NT2/D1 (cell line): Measurements from ENCODE around the gene MRPL32.

ENCODE experiments used
- SUZ12 ChIP-seq: IDR thresholded peaks from 2 replicates; pipeline ENCODE4 v1.6.1; 2011; ENCODE audit not compliant: insufficient read length, insufficient read depth; ENCODE audit errors: extremely low read depth
- YY1 ChIP-seq: IDR thresholded peaks from 2 replicates; pipeline ENCODE4 v1.6.1; 2011; ENCODE audit not compliant: insufficient read length, insufficient read depth
- ZNF274 ChIP-seq: IDR thresholded peaks from 2 replicates; pipeline ENCODE4 v1.6.1; 2011; ENCODE audit warnings: mild to moderate bottlenecking, low read depth, low read length

- TF ChIP-seq ZNF274 (no peak), SUZ12 (no peak), YY1 (no peak)
Measured at GRCh38 chr7:42931447-42931833, 736 bp upstream of the MRPL32 start.
